Measurements from ENCODE around the gene SNTG2.
"Not testable (repeated sequence)": the region's sequence is repeated elsewhere in the genome, so short reads cannot be mapped to it uniquely, and the experiment has no call there.

DNA sequence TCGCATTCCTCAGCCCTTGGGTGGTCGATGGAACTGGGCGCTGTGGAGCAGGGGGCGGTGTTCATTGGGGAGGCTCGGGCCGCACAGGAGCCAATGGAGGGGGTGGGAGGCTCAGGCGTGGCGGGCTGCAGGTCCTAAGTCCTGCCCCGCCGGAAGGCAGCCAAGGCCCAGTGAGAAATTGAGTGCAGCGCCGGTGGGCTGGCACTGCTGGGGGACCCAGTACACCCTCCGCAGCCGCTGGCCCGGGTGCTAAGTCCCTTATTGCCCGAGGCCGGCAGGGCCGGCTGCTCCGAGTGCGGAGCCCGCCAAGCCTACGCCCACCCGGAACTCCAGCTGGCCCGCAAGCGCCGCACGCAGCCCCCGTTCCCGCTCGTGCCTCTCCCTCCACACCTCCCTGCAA lies 278.9 kb downstream of the SNTG2 start:
- TF ChIP-seq, protein P1, sequence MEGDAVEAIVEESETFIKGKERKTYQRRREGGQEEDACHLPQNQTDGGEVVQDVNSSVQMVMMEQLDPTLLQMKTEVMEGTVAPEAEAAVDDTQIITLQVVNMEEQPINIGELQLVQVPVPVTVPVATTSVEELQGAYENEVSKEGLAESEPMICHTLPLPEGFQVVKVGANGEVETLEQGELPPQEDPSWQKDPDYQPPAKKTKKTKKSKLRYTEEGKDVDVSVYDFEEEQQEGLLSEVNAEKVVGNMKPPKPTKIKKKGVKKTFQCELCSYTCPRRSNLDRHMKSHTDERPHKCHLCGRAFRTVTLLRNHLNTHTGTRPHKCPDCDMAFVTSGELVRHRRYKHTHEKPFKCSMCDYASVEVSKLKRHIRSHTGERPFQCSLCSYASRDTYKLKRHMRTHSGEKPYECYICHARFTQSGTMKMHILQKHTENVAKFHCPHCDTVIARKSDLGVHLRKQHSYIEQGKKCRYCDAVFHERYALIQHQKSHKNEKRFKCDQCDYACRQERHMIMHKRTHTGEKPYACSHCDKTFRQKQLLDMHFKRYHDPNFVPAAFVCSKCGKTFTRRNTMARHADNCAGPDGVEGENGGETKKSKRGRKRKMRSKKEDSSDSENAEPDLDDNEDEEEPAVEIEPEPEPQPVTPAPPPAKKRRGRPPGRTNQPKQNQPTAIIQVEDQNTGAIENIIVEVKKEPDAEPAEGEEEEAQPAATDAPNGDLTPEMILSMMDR (IDR thresholded peaks at IDR 0.05; ENCODE audit: insufficient read depth, low read depth, low read length): not testable (repeated sequence)
- TF ChIP-seq EZH2 (IDR thresholded peaks at IDR 0.05; ENCODE audit: insufficient read depth, low read length): not testable (repeated sequence)
